K562 (cell line): Measurements from ENCODE around the gene OLFML2A. TPM values are rescaled to one million over a fixed set of nuclear protein-coding genes. Genes with fewer than 3 reads are reported as not detected.

Source experiments
- ATAC-seq: fragments of 200-7000 bp; cut with Tn5 transposase; 3 replicates; pipeline ENCODE4 v1.9.1; 2020; ENCODE audit warnings: moderate library complexity
- BruUV-seq: library from RNA; stranded (reverse); fragments of 400-500 nt; replicated peaks from 2 replicates; lab custom pipeline; 2021; lab: Mats Ljungman, UMichigan
- CTCF ChIA-PET: fragments of 300-600 bp; formaldehyde crosslinking; extraction: SDS; loops from one replicate; lab custom pipeline; 2021; ENCODE audit warnings: low intra/inter-chr PET ratio; lab: Yijun Ruan, JAX
- POLR2A ChIA-PET: fragments of 300-600, 350-650 bp; sonication (Branson Sonifier 250); formaldehyde crosslinking; extraction: SDS; loops from one replicate; lab custom pipeline; 2021; ENCODE audit warnings: antibody characterized with exemption, inconsistent platforms; lab: Yijun Ruan, JAX
- DNase-seq, 4 experiments: peaks; one replicate each; pipeline versions ENCODE4 v3.0.0 to v3.0.0-alpha.2; 2011 to 2018; ENCODE audit warnings: low spot score in 3 of 4, mixed read lengths in 3 of 4; ENCODE audit errors: extremely low read depth in 1 of 4
- FAIRE-seq: peaks from 2 replicates; lab custom pipeline; 2011; peaks lifted over from hg19 to GRCh38; lab: Jason Lieb, UNC
- H2AFZ ChIP-seq: 2 replicates; pipeline ENCODE4 v1.6.0; 2011; ENCODE audit warnings: low read depth, low read length, control low read depth, inconsistent platforms
- H3K27ac ChIP-seq: fragments of 200-600 bp; 3 replicates; pipeline ENCODE4 v1.8.0; 2011; ENCODE audit warnings: low read depth, mild to moderate bottlenecking, control low read depth, inconsistent platforms, low read length, moderate library complexity, mixed read lengths; ENCODE audit errors: extremely low read depth
- H3K27me3 ChIP-seq, 2 experiments: fragments of 300-600 bp in 1 of 2; 2 replicates in 1 of 2; 3 replicates in 1 of 2; pipeline versions ENCODE4 v1.6.0 to v1.8.0; 2011; ENCODE audit warnings: inconsistent platforms in 2 of 2, low read length in 2 of 2, mild to moderate bottlenecking in 1 of 2, mixed read lengths in 1 of 2, moderate library complexity in 1 of 2; ENCODE audit not compliant: control insufficient read depth in 2 of 2, insufficient read depth in 2 of 2
- H3K36me3 ChIP-seq: fragments of 300-600 bp; 3 replicates; pipeline ENCODE4 v1.8.0; 2011; ENCODE audit warnings: mild to moderate bottlenecking, low read length, inconsistent platforms; ENCODE audit not compliant: control insufficient read depth, insufficient read depth
- H3K4me1 ChIP-seq, 2 experiments: fragments of 200-600 bp in 1 of 2; replicated peaks in 1 of 2; 2 replicates in 1 of 2; 3 replicates in 1 of 2; pipeline versions ENCODE4 v1.5.1 to v1.8.0; 2011; ENCODE audit warnings: inconsistent platforms in 2 of 2, low read length in 2 of 2, mild to moderate bottlenecking in 1 of 2, mixed read lengths in 1 of 2, moderate library complexity in 1 of 2; ENCODE audit not compliant: control insufficient read depth in 2 of 2, insufficient read depth in 2 of 2
- H3K4me2 ChIP-seq: 2 replicates; pipeline ENCODE4 v1.6.1; 2011; ENCODE audit warnings: low read length, control low read depth, inconsistent platforms, mixed read lengths; ENCODE audit not compliant: insufficient read depth
- H3K4me3 ChIP-seq: fragments of 200-600 bp; sonication (generic), shearing (Covaris generic); 2 replicates; pipeline ENCODE4 v1.5.1; 2016; ENCODE audit warnings: control low read depth, inconsistent platforms
- H3K79me2 ChIP-seq: fragments of 200-600 bp; 3 replicates; pipeline ENCODE4 v1.8.0; 2011; ENCODE audit warnings: low read length, inconsistent platforms; ENCODE audit not compliant: control insufficient read depth, insufficient read depth
- H3K9ac ChIP-seq, 2 experiments: 2 replicates each; pipeline versions ENCODE4 v1.6.0 to v1.6.1; 2011; ENCODE audit warnings: low read depth in 2 of 2, low read length in 2 of 2, control low read depth in 1 of 2, inconsistent platforms in 1 of 2, mild to moderate bottlenecking in 1 of 2, mixed read lengths in 1 of 2; ENCODE audit not compliant: insufficient read depth in 1 of 2
- H3K9me1 ChIP-seq: one replicate; pipeline ENCODE4 v1.6.0; 2011; ENCODE audit warnings: inconsistent platforms, mild to moderate bottlenecking, low read length, moderate library complexity; ENCODE audit not compliant: control insufficient read depth, insufficient read depth
- H3K9me3 ChIP-seq: replicated peaks from 2 replicates; pipeline ENCODE4 v1.5.1; 2011; ENCODE audit warnings: low read depth, low read length, inconsistent platforms; ENCODE audit not compliant: control insufficient read depth, insufficient read depth
- H4K20me1 ChIP-seq: replicated peaks from 2 replicates; pipeline ENCODE4 v1.6.1; 2011; ENCODE audit warnings: low read length, inconsistent platforms, mixed read lengths; ENCODE audit not compliant: control insufficient read depth, insufficient read depth
- CBFA2T3 ChIP-seq: fragments of 450-650 bp; IDR thresholded peaks from 2 replicates; pipeline ENCODE4 v1.6.1; 2017
- CXXC5 ChIP-seq: fragments of 250-450 bp; sonication (Bioruptor Pico); IDR thresholded peaks from 2 replicates; pipeline ENCODE4 v1.8.0; 2022; ENCODE audit warnings: inconsistent platforms, mild to moderate bottlenecking, moderate library complexity
- JUND ChIP-seq, 2 experiments: IDR thresholded peaks; 2 replicates in 1 of 2; 3 replicates in 1 of 2; pipeline ENCODE4 v1.6.1; 2011; ENCODE audit warnings: borderline replicate concordance in 2 of 2, low read depth in 2 of 2, low read length in 2 of 2, improper control_type of control experiment in 1 of 2, missing biosample characterization in 1 of 2, missing genetic modification characterization in 1 of 2, missing genetic modification reagents in 1 of 2
- PCBP2 ChIP-seq: fragments of 200-400 bp; formaldehyde crosslinking; IDR thresholded peaks from 2 replicates; pipeline ENCODE4 v1.6.1; 2018; ENCODE audit warnings: low read length, low read depth, mild to moderate bottlenecking, moderate library complexity; ENCODE audit not compliant: poor library complexity, severe bottlenecking
- RBM34 ChIP-seq: fragments of 200-400 bp; formaldehyde crosslinking; IDR thresholded peaks from 2 replicates; pipeline ENCODE4 v1.6.1; 2018; ENCODE audit warnings: low read length, borderline replicate concordance; ENCODE audit not compliant: insufficient read depth
- ZNF212 ChIP-seq: fragments of 450-650 bp; formaldehyde crosslinking; IDR thresholded peaks from 2 replicates; pipeline ENCODE4 v1.4.0; 2020; ENCODE audit warnings: mild to moderate bottlenecking
- ZNF24 ChIP-seq: fragments of 450-650 bp; IDR thresholded peaks from 2 replicates; pipeline ENCODE4 v1.6.1; 2016
- WGBS: fragments of 100-300 bp; shearing (Covaris generic); methylation state at CpG from one replicate; pipeline ENCODE4 v1.1.6; 2016; ENCODE audit warnings: low coverage, mixed read lengths; ENCODE audit not compliant: insufficient coverage; ENCODE audit errors: missing lambda C conversion rate; 5-methylcytosine and 5-hydroxymethylcytosine counted together
- in situ Hi-C: fragments of 300-500 bp; cut with MboI; formaldehyde crosslinking; loops from 4 replicates; pipeline ENCODE4 v1.15.0; 2018; ENCODE audit warnings: inconsistent platforms, mixed read lengths
- intact Hi-C: fragments of 100-400 bp; cut with micrococcal nuclease; formaldehyde crosslinking; loops from 2 replicates; pipeline ENCODE4 v1.14.2; 2022
- polyA plus RNA-seq, 8 experiments: library from polyadenylated mRNA; depleted of rRNA in 4 of 8; stranded (reverse) in 5 of 8; unstranded in 3 of 8; fragments of >200 nt; fragmentation: Nextera tagmentation in 2 of 8; fragmentation: Illumina TruSeq in 1 of 8; extraction: Ambion mirVana in 2 of 8; extraction: Trizol in 1 of 8; gene quantifications; 2 replicates each; pipeline versions ENCODE4 v1.2.1 to v1.2.3, GENCODE V29; 2011 to 2014; ENCODE audit warnings: inconsistent platforms in 1 of 8, missing spikeins in 1 of 8
- total RNA-seq, 7 experiments: library from RNA; depleted of rRNA in 6 of 7; stranded (reverse); fragments of >200 nt in 6 of 7; fragmentation: Illumina TruSeq in 2 of 7; extraction: Trizol in 2 of 7; gene quantifications; 2 replicates each; pipeline versions ENCODE4 v1.2.1 to v1.2.3, GENCODE V29; 2011 to 2021; ENCODE audit warnings: low replicate concordance in 1 of 7
- TF ChIP-seq, protein P1 (sequence below): fragments of 450-650 bp; IDR thresholded peaks from 2 replicates; pipeline ENCODE4 v1.6.1; 2016; ENCODE audit warnings: mild to moderate bottlenecking, moderate library complexity
- TF ChIP-seq, protein P2 (sequence below): fragments of 450-650 bp; IDR thresholded peaks from 2 replicates; pipeline ENCODE4 v1.7.0; 2016; ENCODE audit warnings: borderline replicate concordance

The OLFML2A gene
- total and polyA plus RNA-seq, 9 of the 15 experiments (the other 6 are each of a cell fraction or from before 2014, with no cell fraction given): 0.16 TPM; not detected in 8

DNA sequence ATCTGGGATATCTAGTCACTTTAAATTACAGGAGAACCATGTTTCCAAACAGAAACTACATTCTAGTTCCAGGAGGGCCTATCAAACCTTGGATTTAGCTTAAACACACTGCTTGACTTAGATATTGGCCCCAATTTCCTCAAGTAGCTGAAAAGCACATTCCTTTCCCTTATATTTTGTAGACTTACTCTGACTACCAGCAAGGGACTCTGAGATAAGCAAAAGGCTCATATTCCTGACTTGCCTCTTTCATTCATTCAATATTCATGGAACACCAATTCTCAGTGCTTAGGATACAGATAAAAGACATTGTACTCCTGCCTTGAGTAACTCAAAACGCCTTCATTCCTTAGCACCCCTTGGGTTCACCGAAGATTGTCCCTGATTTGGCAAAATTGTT is 17.6 kb upstream of the OLFML2A start:
- POLR2A ChIA-PET: interaction anchor here (0.5 to 1.5 kb wide), 4 partner anchors 16 to 164 kb away, joined by 3 to 6 read pairs (median 4); no protein-coding TSS in a partner anchor
- peak; percentile 22 for ATAC-seq
- Histone ChIP-seq H3K9me3 (no peaks in the 10 kb centered on the region), H4K20me1 (no peaks in the 10 kb centered on the region; the same call in 1 of the 2 replicates), H2AFZ (no peak overlapping the region), H3K27me3 (no peaks in the 10 kb centered on the region), H3K4me2 (peak overlapping the region; percentile 33), H3K36me3 (no peaks in the 10 kb centered on the region), H3K4me1 (peaks cover 0 to 45% of the 10 kb centered on the region in 2 experiments; a peak in 4 of 5 replicates), H3K27ac (peak overlapping the region; percentile 55), H3K79me2 (peaks cover 94% of the 10 kb centered on the region), H3K9ac (peak overlapping the region in 1 of 2 experiments; percentile 31; a peak in 2 of 4 replicates), H3K9me1 (no peaks in the 10 kb centered on the region), H3K4me3 (no peak overlapping the region)
- DNase-seq: peak in 1 of 4 experiments; percentile 47
- CTCF ChIA-PET: no interaction called here
- intact Hi-C loops: loop anchor here (5.0 kb wide), 1 partner anchor 207 kb away; no protein-coding TSS in a partner anchor
- 15% methylated on average over 2 of the region's 2 CpGs for WGBS
- no TSS peak for BruUV-seq
- peak; percentile 11 for FAIRE-seq
- in situ Hi-C loops: no loop called here
- TF ChIP-seq RBM34 (no peak), CXXC5 (CRISPR knock-in tag) (no peak), CBFA2T3 (peak; percentile 42; the same call in 1 of the 2 replicates), ZNF24 (peak; percentile 63), JUND (IDR thresholded peaks at IDR 0.05; ENCODE audit: borderline replicate concordance, low read depth, low read length) (no peak), JUND (tag; IDR thresholded peaks at IDR 0.05; ENCODE audit: borderline replicate concordance, low read depth, low read length) (no peak), ZNF212 (CRISPR knock-in tag) (no peak), PCBP2 (no peak)
- TF ChIP-seq, protein P1, sequence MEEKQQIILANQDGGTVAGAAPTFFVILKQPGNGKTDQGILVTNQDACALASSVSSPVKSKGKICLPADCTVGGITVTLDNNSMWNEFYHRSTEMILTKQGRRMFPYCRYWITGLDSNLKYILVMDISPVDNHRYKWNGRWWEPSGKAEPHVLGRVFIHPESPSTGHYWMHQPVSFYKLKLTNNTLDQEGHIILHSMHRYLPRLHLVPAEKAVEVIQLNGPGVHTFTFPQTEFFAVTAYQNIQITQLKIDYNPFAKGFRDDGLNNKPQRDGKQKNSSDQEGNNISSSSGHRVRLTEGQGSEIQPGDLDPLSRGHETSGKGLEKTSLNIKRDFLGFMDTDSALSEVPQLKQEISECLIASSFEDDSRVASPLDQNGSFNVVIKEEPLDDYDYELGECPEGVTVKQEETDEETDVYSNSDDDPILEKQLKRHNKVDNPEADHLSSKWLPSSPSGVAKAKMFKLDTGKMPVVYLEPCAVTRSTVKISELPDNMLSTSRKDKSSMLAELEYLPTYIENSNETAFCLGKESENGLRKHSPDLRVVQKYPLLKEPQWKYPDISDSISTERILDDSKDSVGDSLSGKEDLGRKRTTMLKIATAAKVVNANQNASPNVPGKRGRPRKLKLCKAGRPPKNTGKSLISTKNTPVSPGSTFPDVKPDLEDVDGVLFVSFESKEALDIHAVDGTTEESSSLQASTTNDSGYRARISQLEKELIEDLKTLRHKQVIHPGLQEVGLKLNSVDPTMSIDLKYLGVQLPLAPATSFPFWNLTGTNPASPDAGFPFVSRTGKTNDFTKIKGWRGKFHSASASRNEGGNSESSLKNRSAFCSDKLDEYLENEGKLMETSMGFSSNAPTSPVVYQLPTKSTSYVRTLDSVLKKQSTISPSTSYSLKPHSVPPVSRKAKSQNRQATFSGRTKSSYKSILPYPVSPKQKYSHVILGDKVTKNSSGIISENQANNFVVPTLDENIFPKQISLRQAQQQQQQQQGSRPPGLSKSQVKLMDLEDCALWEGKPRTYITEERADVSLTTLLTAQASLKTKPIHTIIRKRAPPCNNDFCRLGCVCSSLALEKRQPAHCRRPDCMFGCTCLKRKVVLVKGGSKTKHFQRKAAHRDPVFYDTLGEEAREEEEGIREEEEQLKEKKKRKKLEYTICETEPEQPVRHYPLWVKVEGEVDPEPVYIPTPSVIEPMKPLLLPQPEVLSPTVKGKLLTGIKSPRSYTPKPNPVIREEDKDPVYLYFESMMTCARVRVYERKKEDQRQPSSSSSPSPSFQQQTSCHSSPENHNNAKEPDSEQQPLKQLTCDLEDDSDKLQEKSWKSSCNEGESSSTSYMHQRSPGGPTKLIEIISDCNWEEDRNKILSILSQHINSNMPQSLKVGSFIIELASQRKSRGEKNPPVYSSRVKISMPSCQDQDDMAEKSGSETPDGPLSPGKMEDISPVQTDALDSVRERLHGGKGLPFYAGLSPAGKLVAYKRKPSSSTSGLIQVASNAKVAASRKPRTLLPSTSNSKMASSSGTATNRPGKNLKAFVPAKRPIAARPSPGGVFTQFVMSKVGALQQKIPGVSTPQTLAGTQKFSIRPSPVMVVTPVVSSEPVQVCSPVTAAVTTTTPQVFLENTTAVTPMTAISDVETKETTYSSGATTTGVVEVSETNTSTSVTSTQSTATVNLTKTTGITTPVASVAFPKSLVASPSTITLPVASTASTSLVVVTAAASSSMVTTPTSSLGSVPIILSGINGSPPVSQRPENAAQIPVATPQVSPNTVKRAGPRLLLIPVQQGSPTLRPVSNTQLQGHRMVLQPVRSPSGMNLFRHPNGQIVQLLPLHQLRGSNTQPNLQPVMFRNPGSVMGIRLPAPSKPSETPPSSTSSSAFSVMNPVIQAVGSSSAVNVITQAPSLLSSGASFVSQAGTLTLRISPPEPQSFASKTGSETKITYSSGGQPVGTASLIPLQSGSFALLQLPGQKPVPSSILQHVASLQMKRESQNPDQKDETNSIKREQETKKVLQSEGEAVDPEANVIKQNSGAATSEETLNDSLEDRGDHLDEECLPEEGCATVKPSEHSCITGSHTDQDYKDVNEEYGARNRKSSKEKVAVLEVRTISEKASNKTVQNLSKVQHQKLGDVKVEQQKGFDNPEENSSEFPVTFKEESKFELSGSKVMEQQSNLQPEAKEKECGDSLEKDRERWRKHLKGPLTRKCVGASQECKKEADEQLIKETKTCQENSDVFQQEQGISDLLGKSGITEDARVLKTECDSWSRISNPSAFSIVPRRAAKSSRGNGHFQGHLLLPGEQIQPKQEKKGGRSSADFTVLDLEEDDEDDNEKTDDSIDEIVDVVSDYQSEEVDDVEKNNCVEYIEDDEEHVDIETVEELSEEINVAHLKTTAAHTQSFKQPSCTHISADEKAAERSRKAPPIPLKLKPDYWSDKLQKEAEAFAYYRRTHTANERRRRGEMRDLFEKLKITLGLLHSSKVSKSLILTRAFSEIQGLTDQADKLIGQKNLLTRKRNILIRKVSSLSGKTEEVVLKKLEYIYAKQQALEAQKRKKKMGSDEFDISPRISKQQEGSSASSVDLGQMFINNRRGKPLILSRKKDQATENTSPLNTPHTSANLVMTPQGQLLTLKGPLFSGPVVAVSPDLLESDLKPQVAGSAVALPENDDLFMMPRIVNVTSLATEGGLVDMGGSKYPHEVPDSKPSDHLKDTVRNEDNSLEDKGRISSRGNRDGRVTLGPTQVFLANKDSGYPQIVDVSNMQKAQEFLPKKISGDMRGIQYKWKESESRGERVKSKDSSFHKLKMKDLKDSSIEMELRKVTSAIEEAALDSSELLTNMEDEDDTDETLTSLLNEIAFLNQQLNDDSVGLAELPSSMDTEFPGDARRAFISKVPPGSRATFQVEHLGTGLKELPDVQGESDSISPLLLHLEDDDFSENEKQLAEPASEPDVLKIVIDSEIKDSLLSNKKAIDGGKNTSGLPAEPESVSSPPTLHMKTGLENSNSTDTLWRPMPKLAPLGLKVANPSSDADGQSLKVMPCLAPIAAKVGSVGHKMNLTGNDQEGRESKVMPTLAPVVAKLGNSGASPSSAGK: no peak
- TF ChIP-seq, protein P2, sequence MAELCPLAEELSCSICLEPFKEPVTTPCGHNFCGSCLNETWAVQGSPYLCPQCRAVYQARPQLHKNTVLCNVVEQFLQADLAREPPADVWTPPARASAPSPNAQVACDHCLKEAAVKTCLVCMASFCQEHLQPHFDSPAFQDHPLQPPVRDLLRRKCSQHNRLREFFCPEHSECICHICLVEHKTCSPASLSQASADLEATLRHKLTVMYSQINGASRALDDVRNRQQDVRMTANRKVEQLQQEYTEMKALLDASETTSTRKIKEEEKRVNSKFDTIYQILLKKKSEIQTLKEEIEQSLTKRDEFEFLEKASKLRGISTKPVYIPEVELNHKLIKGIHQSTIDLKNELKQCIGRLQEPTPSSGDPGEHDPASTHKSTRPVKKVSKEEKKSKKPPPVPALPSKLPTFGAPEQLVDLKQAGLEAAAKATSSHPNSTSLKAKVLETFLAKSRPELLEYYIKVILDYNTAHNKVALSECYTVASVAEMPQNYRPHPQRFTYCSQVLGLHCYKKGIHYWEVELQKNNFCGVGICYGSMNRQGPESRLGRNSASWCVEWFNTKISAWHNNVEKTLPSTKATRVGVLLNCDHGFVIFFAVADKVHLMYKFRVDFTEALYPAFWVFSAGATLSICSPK: no peak
